Mucosa of gallbladder (tissue), 1 donor: ENCODE data around the gene TRMT112. TPM values are rescaled to one million over a fixed set of nuclear protein-coding genes. Genes with fewer than 3 reads are reported as not detected.

ENCODE experiments used
- DNase-seq: peaks from one replicate; pipeline ENCODE4 v3.0.0-alpha.2; 2020; ENCODE audit warnings: low spot score
- total RNA-seq: library from RNA; stranded (reverse); gene quantifications from one replicate; pipeline ENCODE4 v1.2.1, GENCODE V29; 2021
- donor health status: DM: no; HTN: no; CAD: no.

The TRMT112 gene
- total RNA-seq = 126 TPM

GRCh38 chr11:64317325-64317960 is at the start of gene TRMT112:
TRMT112 (minus strand) TSS chr11:64317559; CDS start chr11:64317526, 33 bp downstream.
- peak; percentile 98 for DNase-seq

- no peak for DNase-seq
Observed at GRCh38 chr11:64366751-64367150, 49.4 kb upstream of the TRMT112 start.

GRCh38 chr11:64364911-64365310 is 47.6 kb upstream of the TRMT112 start:
- no peak for DNase-seq

GRCh38 chr11:64364435-64364834 is 47.1 kb upstream of the TRMT112 start:
- no peak for DNase-seq

GRCh38 chr11:64362339-64362738 is 45.0 kb upstream of the TRMT112 start:
- DNase-seq = no peak

GRCh38 chr11:64361659-64362058 is 44.3 kb upstream of the TRMT112 start:
- no peak for DNase-seq

GRCh38 chr11:64360448-64360921 is 43.1 kb upstream of the TRMT112 start:
- DNase-seq = no peak

- no peak for DNase-seq
Observed at GRCh38 chr11:64359712-64360445, 42.5 kb upstream of the TRMT112 start.

GRCh38 chr11:64358907-64359711 is 41.8 kb upstream of the TRMT112 start, which contains the start of gene RPS6KA4:
RPS6KA4 (plus strand) TSS chr11:64359162; CDS start chr11:64359236, 74 bp downstream.
- DNase-seq = peak; percentile 50

- no peak for DNase-seq
Observed at GRCh38 chr11:64358536-64358906, 41.2 kb upstream of the TRMT112 start.

- no peak for DNase-seq
Observed at GRCh38 chr11:64357904-64358535, 40.7 kb upstream of the TRMT112 start.

- DNase-seq = no peak
Observed at GRCh38 chr11:64357446-64357845, 40.1 kb upstream of the TRMT112 start.

GRCh38 chr11:64356498-64357411 is 39.4 kb upstream of the TRMT112 start:
- DNase-seq = no peak

- DNase-seq = peak; percentile 72
Observed at GRCh38 chr11:64355078-64355940, 38.0 kb upstream of the TRMT112 start.

- DNase-seq = no peak
Observed at GRCh38 chr11:64353715-64354506, 36.6 kb upstream of the TRMT112 start.

- no peak for DNase-seq
Observed at GRCh38 chr11:64352995-64353714, 35.8 kb upstream of the TRMT112 start.

GRCh38 chr11:64352099-64352994 is 35.0 kb upstream of the TRMT112 start:
- DNase-seq = no peak
